DMS 273 (cell line): ENCODE results near the gene ILDR1.

Experiments used
- DNase-seq: peaks from one replicate; lab custom pipeline; 2025; ENCODE audit not compliant: unreplicated experiment; lab: John Stamatoyannopoulos, UW

Gene ILDR1

DNA sequence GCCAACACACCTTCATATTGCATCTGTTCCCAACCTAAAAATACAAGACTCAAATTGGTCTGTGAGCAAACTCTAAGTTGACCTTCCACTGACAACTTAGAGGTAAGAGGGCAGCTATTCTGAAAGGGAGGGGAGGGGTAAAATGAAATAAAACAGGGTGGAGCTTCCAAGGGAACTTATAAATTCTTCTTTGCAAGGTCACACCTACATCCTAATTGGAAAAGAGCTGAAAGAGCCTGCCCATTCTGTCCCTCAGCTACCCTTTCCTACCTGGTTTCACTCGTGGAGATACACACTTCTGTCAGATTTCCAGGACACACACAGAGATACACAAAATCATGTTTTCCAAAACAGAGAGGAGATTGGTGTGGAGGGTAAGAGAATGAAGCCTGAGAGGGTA is 1.0 kb downstream of the ILDR1 start:
- no peak for DNase-seq

DNA sequence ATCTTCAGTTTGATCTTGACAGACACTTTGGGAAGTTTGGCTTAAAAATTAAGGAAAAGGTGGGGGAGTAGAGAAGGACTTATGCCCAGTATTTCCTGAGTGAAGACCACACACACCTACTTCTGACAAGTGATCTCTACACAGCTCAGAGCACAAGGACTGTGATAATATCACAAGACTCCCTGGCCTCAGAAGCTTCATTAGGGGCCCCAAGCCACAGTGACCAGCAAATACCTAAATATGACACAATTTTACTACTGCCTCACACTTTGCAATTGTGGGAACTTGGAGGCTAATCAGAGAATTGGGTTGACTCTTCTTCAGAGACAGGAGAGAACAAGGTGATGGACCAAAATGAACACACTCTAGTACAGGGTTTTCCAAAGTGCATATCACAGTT is 2.6 kb downstream of the ILDR1 start:
- DNase-seq, result no peak

DNA sequence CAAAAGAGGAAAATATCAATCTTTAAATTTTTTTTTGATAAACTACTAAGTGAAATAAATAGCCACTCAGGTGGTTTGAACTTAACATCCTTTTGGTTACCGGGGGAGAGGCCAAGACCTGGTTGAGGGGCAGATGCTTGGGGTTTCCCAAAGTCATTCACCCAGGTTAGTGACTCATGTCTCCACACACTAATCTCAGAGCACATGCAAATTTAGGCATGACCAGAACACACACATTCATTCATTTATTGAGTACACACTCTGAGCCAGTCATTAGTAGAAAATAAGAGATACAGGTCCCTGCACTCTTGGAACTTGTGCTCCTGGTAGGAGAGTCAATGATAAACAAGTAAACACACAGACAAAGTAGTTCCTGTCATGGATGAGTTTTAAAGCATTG is 7.3 kb downstream of the ILDR1 start:
- DNase-seq, result no peak

DNA sequence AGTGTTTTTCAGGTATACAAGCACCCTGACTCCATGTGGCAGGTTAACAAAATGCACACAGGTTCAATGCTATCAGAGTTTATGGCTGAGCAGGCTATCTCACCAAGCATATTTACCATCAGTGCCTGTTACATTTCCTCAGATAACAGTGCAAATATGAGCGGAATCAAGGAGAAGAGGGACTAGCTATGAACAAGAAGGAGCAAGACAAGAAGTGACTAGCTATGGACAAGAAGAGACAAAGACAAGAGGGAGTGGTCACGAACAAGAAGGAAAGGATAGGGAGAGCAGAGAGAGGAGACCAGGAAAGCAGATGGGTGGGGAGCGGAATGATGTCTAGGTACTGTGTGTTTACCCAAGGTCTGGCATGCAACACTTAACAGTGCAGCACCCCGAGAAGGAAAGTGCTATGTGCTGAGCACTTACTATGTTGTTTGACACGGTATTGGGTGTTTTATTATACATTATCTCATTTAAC is 8.6 kb downstream of the ILDR1 start:
- DNase-seq, result no peak

DNA sequence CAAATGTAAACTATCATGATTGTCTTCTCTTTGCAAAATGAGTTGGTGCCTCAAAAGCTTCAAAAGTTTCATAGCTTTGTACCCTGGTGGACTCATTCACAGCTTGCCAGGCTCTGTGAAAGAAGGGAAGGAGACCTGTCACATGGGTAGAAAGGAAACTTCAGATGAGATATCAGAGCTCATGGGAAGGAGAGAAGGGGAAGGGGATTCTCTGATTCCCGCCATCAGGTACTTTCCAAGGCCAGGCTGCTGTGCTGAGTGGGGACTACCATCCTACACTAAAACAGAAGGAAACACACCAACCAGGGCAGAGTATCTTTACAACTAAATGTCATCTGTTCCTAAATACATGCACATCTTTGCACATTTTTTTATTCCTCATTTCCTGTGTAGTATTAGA is 9.2 kb downstream of the ILDR1 start:
- no peak for DNase-seq

DNA sequence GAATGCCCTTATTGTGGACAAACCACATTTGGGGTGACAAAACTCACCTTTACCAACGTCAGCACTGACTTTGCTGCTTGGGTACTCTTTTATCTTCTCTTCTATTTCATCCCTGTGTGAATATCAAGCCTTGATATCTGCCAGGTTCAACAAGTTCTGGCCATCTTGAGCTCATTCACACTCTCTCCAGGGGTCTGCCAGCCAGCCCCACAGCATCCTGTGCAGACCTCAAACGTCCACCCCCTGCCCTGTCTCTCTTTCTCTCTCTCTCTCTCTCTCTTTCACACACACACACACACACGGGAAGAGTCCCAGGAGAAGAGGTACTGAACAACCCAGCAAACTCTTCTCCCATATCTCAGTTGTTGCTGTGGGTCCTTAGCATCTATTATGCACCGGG is 10.7 kb downstream of the ILDR1 start:
- DNase-seq, result no peak

DNA sequence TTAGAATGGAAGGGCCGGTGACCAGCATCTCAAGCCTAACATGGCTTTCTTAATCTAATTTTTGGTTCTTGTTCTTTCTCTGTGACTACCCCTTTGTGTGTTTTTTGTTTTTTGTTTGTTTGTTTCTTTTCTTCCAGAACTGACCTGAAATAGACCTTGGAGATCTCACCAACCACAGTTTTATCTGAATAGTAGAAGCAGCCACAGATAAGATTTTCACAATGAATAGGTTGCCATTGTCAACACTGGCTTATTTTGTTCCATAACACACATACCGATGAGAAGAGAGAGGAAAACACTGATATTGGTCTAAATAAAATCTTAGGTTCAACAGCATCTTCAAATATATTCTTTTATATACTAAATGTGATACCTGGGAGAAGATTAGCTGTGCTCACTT is 11.5 kb downstream of the ILDR1 start:
- no peak for DNase-seq

DNA sequence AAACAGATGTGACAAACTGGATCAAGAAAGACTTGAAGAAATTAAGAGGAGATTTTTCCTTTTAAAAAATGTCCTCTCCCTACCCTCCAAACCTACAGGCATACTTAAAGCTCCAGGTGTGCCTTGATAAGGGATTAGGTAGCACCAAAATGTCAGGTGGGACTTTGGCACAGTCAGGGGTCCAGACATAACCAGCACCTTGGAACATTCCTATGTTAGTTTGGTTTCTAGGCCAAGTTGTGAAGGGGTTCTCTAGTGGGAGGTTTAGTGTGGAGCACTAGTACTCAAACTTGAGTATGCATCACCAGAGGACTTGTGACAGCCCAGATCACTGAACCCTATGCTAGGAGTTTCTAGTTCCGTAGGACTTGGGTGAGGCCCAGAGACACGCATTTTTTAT is 13.9 kb downstream of the ILDR1 start:
- DNase-seq, result no peak

DNA sequence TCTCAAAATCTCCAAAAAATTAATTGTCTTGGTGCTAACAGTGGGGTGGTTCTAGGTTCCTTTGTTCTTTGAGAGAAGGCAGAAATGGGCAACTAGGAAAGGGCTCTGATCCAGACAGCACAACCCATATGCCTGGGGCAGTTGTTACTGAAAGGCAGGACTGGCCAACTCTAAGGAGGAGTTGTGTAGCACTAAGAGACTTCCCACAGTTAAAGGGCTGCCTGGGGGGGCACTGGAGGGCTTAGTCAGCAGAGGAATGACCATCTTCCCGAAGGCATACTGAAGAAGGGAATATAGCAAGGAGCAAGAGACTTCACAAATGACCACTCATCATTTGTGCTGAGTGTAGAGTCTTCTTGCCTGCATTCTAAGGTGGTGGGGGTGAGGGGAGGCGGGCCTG is 15.8 kb downstream of the ILDR1 start:
- no peak for DNase-seq

DNA sequence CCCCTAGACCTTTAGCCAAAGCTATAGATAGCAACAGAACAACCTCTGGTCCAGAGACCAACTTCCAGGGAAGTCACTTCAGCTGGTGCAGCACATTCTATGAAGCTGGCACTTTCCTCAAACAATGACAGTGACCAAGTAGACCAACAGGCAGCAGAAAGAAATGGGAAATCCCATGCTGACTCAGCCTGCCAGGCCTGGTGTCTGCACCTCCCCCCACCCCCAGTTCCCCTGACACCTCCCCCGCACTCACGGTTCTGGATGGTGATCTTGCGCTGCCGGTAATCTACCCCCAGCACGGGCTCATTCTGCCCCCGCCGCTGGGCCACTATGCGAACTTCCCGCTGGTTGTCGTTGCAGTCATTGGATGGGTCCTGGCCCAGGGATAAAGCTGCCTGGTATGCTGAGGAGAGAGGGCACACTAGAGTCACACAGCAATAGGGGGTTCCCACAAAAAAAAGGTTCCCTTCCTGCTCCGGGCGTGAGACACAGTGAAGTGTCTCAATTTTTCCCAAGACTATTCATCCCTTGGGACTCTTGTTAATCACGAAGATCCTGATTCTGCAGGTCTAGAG is 17.0 kb downstream of the ILDR1 start:
- DNase-seq, result no peak

DNA sequence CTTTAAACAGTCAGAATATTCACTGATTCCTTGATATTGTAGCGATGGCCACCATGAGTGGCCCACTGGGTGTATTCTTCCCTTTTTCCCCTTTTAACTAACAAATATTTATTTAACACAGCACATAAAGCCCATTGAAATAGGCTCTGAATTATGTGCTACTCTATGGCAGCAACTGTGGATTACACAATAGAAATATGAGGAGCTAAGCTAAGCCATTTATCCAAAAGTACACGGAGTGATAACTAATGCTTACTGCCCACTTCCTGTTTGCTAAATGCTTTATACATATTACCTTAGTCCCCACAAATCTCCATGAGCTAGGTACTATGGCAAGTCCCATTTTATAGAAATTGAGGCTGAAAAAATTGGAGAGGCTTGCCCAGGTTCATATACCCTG is 17.9 kb downstream of the ILDR1 start:
- no peak for DNase-seq

DNA sequence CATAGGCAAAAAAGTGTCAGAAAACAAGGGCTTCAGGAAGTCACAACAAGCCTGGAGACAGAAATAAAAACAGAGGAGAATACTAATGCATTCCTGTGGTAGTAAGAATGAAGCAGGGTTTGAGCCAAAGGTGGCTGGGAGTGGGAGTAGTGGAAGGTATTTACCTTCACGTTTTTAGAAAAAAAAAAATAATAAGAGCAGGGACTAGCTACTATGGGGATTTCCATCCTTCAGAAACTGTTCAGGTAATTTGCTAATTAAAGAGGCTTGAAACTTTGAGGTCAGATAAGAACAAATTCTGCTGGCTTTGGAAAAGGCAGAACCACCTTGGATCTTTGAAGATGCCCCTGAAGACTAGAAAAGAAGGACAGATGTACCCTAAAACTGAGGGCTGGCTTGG is 18.4 kb downstream of the ILDR1 start:
- DNase-seq, result no peak

DNA sequence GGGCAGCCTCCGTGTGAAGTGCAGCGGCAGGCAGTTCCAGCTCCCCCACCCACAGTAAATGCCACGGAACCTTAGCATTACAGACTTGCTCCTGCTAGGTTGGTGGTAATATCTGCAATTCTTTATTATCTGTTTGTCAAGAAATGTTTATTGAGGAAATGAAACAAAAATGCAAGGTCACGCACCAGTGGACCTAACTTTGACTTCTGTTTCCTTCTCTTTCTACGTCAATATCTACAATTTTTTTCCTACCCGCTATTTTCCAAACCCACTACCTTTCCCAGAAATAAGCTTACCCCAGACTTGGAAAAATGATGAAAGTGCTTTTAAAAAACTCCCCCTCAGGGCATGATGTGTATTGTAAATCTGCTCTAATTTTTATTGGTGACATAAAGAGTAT is 18.9 kb downstream of the ILDR1 start:
- no peak for DNase-seq

DNA sequence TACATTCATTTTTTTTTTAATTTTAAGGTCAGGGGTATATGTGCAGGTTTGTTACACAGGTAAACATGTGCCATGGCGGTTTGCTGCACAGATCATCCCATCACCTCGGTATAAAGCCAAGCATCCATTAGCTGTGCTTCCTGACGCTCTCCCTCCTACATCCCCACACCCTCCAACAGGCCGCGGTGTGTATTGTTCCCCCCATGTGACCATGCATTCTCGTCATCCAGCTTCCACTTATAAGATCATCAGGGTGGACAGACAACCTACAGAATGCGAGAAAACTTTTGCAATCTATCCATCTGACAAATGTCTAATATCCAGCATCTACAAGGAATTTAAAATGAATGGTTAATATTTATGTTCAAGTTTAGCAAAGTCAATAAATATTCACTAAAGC is 19.4 kb downstream of the ILDR1 start:
- no peak for DNase-seq

DNA sequence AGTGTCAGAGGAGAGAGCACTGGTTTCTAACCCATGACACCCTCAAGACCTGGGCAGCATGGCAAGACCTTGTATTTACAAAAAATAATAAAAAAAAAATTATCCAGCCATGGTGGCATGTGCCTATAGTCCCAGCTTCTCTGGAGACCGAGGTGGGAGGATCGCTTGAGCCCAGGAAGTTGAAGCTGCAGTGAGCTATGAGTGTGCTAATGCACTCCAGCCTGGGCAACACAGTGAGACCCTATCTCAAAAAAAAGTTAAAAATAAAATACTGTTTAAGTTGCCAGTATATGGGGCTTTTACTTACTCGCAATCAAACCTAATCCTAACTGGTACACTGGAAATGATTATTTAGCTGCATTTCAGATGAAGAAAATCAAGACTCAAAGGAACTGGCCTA is 20.2 kb downstream of the ILDR1 start:
- DNase-seq, result no peak

DNA sequence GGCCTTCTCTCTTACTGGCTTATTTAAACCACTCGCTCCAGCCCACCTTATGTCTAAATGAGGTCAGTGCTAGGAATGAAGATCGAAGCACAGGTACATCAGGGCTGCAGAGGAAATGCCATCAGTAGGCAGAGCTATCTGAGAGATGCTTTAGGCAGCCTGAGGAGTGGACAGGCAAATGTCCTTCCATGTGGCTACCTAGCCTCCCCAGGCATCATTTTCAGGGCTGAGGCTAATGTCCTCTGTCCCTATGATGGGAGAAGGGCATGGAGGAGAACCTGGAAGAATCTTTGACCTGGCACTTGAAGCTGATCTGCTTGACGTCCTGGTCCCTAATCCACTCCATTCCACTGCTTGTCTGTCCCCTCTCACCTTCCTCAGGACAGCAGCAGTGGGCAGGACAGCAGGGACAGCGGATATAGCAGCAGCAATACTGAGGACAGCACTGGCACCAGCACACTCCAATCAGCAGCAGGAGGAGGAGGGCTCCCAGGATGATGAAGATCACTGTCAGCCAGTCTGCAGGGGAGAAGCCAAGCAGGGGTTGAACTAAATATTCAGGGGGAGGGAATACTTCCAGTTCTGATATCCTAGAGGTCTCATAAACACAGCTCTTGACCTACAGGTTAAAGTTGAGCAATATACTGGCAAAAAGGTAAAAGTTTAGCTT is 21.0 kb downstream of the ILDR1 start:
- DNase-seq, result no peak

DNA sequence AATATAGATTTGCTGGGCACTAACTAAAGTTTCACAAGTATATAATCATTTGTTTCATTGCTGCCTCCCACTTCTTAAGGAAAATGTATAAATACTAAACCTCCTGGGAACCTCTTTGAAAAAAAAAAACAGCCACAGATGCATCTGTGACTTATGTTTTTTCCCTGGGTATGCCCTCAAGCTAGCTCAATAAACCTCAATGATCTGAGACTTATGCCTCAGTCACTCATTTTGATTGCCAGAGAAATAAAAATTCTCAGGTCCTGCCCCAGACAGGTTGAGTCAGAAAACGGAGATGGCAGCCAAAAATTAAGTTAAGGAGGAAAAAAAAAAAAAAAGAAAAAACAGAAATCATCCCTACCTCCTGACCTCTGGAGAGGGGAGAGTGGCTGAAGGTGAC is 22.1 kb downstream of the ILDR1 start:
- DNase-seq, result no peak

DNA sequence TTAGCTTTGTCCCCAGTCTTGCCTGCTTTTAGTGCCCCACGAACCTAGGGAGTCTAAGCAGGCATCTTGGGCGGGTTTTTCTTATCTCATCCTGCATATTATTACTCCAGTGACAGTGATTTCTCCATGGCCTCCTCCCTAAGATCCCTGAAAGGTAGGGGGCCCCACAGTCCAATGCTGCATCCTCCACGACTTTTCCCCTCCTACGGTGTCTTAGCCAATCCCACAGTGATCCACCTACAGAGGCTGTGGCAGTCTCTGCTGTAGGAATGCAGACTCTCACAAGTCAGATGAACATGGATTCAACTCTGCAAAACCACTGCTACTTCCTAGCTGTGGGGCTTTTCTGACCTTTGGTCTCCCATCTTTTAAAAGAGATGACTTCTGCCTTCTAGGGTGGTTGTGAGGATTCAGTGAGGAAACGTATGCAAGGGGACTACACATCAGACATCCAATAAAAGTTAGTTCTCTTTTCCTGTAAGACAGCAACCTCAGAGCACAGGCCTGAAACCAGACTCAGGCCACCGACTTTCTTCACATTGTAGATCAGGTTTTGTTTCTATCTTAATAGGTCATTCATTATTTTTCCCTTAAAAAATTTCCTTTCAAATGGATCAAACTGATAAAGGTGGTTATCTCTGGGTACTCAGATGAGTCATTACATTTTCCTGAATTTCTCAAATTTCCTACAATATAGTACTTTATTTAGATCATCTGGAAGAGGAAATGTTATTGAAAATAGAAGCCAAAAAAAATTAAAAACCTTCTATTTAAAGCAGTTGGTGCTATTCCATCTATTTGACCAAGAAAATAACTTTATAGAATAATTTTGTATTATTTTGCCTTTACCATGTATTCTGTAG is 23.2 kb downstream of the ILDR1 start:
- no peak for DNase-seq

DNA sequence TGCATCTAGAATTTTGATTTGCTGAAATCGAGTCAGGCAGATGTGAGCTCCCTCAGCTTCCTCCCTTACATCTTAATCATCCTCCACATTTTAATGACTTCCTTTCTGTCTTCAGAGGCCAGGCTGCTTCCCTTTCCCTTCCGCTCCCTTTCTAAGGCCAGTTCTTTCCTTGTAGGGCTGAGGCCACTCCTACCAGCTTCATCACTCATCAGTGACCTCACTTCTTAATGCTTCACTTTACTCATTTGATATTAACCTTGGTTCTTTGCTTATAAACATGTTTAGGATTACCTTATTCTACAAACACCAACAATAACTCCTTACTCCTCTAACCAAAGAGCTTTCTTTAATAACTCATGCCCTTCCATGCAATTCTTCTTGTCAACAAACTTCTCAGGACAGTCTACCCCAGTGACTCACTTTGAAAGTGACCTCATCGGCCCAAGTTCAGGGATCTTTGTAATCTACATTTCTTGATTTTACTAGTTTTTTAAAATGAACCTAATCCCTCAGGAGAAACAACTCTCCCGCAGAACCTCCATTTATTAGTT is 23.9 kb downstream of the ILDR1 start:
- no peak for DNase-seq

DNA sequence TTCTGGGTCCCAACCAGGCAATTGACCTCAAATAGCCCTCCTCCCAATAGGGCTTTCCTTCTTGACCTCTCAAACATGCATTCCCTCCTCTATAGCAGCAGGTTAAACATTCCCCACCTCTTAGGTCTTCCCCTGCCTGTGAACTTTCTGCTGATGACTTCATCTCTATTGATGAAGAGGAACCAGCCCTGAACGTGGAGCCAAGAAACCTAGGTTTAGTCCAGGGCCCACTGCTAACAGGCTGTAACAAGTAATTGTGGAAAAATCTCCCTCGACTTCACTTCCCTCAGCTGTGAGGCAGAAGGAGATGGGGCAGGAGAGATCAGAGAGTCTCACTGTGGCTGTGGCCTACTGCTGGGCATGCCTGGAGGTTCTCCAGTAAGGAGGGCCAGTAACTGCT is 24.7 kb downstream of the ILDR1 start:
- DNase-seq, result no peak

DNA sequence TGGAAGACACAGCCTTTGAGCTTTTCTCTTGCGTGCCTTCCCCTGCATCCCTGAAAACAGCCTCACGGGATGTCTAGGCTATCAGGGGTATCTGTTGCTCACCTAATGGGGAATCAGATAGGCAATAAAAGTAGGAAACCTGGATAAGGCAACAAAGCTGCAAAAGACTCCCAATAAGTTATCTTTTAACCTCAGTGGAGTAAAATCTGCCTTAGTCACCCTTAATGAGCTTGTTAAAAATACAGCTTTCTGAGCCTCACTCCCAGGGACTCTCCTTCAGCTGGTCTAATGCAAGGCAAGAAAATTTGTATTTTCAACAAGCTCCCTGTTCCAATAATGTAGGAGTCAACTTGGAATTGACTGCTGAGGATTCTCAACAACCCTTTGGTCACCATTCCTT is 25.6 kb downstream of the ILDR1 start:
- DNase-seq, result no peak
